Liver (tissue), 3 donors: ENCODE data around the gene CCNH.

Experiments
- ATF3 ChIP-seq: IDR thresholded peaks from 2 replicates; pipeline ENCODE4 v1.6.1; 2016; ENCODE audit warnings: antibody characterized with exemption
- CTCF ChIP-seq: fragments of 150-350 bp; IDR thresholded peaks from 2 replicates; pipeline ENCODE4 v1.5.1; 2017; ENCODE audit warnings: improper control_type of control experiment, low read depth, low read length; ENCODE audit not compliant: missing input control
- EGR1 ChIP-seq, 2 donors: IDR thresholded peaks; 2 replicates each; pipeline ENCODE4 v1.6.1; 2016 to 2018; ENCODE audit warnings: antibody characterized with exemption in 2 of 2, low read depth in 2 of 2
- GABPA ChIP-seq, 2 donors: IDR thresholded peaks in 1 of 2; conservative IDR thresholded peaks in 1 of 2; 2 replicates each; pipeline ENCODE4 v1.6.1; 2016; ENCODE audit warnings: antibody characterized with exemption in 2 of 2, mild to moderate bottlenecking in 1 of 2, moderate library complexity in 1 of 2
- HNF4G ChIP-seq: IDR thresholded peaks from 2 replicates; pipeline ENCODE4 v1.6.1; 2016; ENCODE audit warnings: antibody characterized with exemption
- JUND ChIP-seq, 2 donors: IDR thresholded peaks; 2 replicates each; pipeline ENCODE4 v1.6.1; 2016; ENCODE audit warnings: antibody characterized with exemption in 2 of 2
- RAD21 ChIP-seq, 2 donors: IDR thresholded peaks; 2 replicates each; pipeline ENCODE4 v1.6.1; 2016; ENCODE audit warnings: antibody characterized with exemption in 2 of 2, mild to moderate bottlenecking in 2 of 2
- REST ChIP-seq: IDR thresholded peaks from 2 replicates; pipeline ENCODE4 v1.6.1; 2016; ENCODE audit warnings: antibody characterized with exemption, mild to moderate bottlenecking
- RXRA ChIP-seq, 2 donors: IDR thresholded peaks; 2 replicates each; pipeline ENCODE4 v1.6.1; 2017 to 2018; ENCODE audit warnings: antibody characterized with exemption in 2 of 2, mild to moderate bottlenecking in 1 of 2
- SP1 ChIP-seq: IDR thresholded peaks from 2 replicates; pipeline ENCODE4 v1.6.1; 2018; ENCODE audit warnings: antibody characterized with exemption, mild to moderate bottlenecking
- TAF1 ChIP-seq: conservative IDR thresholded peaks from 2 replicates; pipeline ENCODE4 v1.6.1; 2016; ENCODE audit warnings: antibody characterized with exemption, mild to moderate bottlenecking
- YY1 ChIP-seq: IDR thresholded peaks from 2 replicates; pipeline ENCODE4 v1.6.1; 2016; ENCODE audit warnings: antibody characterized with exemption, mild to moderate bottlenecking
- TF ChIP-seq, protein P1 (sequence below): IDR thresholded peaks from 2 replicates; pipeline ENCODE4 v1.6.1; 2016; ENCODE audit warnings: antibody characterized with exemption
- donor health status: healthy.
- donor health status: healthy.

- TF ChIP-seq CTCF (no peak), JUND (IDR thresholded peaks at IDR 0.05) (no peak), YY1 (no peak), REST (no peak), GABPA (IDR thresholded peaks at IDR 0.05 in 1 of 2, conservative IDR thresholded peaks at IDR 0.05 in 1 of 2) (no peak), EGR1 (IDR thresholded peaks at IDR 0.05; ENCODE audit: low read depth in 2 of 2) (no peak), RXRA (IDR thresholded peaks at IDR 0.05) (no peak), TAF1 (no peak), SP1 (no peak), ATF3 (no peak), RAD21 (IDR thresholded peaks at IDR 0.05) (no peak), HNF4G (no peak)
- TF ChIP-seq, protein P1, sequence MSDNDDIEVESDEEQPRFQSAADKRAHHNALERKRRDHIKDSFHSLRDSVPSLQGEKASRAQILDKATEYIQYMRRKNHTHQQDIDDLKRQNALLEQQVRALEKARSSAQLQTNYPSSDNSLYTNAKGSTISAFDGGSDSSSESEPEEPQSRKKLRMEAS = no peak
These were observed 8.6 kb upstream of the CCNH start for GRCh38 chr5:87421307-87421706.
